Lower leg skin (tissue), 3 donors: Measurements from ENCODE around the gene SMAD6.

Source experiments
- POLR2A ChIP-seq, 2 donors: fragments of 450-650 bp; IDR thresholded peaks; one replicate each; pipeline ENCODE4 v1.6.1; 2016 to 2017; ENCODE audit warnings: antibody characterized with exemption in 2 of 2, mild to moderate bottlenecking in 1 of 2, moderate library complexity in 1 of 2
- TF ChIP-seq, protein P1 (sequence below), 3 donors: fragments of 450-650 bp; IDR thresholded peaks; one replicate each; pipeline ENCODE4 v1.5.1; 2016; ENCODE audit warnings: antibody characterized with exemption in 3 of 3, mild to moderate bottlenecking in 3 of 3, moderate library complexity in 2 of 3

DNA sequence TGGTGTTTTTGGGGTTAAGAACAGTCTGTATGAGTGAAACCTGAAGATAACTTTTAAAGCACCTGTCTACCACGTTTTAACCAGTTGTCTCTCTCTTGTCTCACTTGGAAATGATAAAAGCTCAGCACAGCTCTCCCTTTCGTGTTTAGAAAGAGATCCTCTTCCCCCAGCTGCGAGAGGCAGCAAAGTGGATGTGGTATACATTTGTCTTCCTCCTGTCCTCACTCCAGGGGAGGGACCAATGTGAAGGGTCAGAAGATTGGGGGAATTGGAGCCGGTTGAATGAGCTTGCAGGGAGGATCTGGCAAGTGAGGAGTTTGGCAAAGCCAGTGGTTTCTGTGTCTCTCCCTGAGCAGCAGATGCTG is 14.6 kb downstream of the SMAD6 start:
- no peak for TF ChIP-seq POLR2A (IDR thresholded peaks at IDR 0.05)
- TF ChIP-seq, protein P1, sequence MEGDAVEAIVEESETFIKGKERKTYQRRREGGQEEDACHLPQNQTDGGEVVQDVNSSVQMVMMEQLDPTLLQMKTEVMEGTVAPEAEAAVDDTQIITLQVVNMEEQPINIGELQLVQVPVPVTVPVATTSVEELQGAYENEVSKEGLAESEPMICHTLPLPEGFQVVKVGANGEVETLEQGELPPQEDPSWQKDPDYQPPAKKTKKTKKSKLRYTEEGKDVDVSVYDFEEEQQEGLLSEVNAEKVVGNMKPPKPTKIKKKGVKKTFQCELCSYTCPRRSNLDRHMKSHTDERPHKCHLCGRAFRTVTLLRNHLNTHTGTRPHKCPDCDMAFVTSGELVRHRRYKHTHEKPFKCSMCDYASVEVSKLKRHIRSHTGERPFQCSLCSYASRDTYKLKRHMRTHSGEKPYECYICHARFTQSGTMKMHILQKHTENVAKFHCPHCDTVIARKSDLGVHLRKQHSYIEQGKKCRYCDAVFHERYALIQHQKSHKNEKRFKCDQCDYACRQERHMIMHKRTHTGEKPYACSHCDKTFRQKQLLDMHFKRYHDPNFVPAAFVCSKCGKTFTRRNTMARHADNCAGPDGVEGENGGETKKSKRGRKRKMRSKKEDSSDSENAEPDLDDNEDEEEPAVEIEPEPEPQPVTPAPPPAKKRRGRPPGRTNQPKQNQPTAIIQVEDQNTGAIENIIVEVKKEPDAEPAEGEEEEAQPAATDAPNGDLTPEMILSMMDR (IDR thresholded peaks at IDR 0.05), result no peak
